ENCODE data around the gene PAK5. TPM values are rescaled to one million over a fixed set of nuclear protein-coding genes. Genes with fewer than 3 reads are reported as not detected.

The PAK5 gene
- total and polyA plus RNA-seq, 2 of the 13 experiments (the other 11 are each of a cell fraction or from before 2014, with no cell fraction given): not detected

DNA sequence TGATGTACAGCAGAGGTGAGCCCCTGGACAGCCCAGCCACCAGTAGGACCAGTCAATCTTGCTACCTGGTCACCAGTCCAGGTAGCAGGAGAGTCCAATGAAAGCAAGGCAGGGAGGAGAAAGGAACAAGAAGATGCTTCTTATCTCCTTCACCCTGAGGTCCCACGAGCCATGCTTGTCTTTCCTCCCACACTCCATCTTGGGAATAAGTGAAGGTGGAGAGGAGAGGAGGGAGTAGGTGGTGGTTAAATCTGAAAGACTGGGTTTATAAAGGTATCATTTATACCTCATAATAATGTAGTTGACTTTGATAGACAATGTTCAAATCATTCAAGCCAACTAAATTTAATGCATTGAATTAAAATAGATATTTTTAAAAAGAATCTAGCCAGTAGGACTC lies 288.6 kb downstream of the PAK5 start (continued):
- TF ChIP-seq, protein P1, sequence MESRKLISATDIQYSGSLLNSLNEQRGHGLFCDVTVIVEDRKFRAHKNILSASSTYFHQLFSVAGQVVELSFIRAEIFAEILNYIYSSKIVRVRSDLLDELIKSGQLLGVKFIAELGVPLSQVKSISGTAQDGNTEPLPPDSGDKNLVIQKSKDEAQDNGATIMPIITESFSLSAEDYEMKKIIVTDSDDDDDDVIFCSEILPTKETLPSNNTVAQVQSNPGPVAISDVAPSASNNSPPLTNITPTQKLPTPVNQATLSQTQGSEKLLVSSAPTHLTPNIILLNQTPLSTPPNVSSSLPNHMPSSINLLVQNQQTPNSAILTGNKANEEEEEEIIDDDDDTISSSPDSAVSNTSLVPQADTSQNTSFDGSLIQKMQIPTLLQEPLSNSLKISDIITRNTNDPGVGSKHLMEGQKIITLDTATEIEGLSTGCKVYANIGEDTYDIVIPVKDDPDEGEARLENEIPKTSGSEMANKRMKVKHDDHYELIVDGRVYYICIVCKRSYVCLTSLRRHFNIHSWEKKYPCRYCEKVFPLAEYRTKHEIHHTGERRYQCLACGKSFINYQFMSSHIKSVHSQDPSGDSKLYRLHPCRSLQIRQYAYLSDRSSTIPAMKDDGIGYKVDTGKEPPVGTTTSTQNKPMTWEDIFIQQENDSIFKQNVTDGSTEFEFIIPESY (CRISPR knock-in tag; IDR thresholded peaks at IDR 0.05): no peak
- TF ChIP-seq NFE2L1 (CRISPR knock-in tag; IDR thresholded peaks at IDR 0.05; ENCODE audit: borderline replicate concordance): no peak
- TF ChIP-seq, protein P2, sequence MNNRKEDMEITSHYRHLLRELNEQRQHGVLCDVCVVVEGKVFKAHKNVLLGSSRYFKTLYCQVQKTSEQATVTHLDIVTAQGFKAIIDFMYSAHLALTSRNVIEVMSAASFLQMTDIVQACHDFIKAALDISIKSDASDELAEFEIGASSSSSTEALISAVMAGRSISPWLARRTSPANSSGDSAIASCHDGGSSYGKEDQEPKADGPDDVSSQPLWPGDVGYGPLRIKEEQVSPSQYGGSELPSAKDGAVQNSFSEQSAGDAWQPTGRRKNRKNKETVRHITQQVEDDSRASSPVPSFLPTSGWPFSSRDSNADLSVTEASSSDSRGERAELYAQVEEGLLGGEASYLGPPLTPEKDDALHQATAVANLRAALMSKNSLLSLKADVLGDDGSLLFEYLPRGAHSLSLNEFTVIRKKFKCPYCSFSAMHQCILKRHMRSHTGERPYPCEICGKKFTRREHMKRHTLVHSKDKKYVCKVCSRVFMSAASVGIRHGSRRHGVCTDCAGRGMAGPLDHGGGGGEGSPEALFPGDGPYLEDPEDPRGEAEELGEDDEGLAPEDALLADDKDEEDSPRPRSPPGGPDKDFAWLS (CRISPR knock-in tag; IDR thresholded peaks at IDR 0.05; ENCODE audit: borderline replicate concordance): no peak
- TF ChIP-seq, protein P3, sequence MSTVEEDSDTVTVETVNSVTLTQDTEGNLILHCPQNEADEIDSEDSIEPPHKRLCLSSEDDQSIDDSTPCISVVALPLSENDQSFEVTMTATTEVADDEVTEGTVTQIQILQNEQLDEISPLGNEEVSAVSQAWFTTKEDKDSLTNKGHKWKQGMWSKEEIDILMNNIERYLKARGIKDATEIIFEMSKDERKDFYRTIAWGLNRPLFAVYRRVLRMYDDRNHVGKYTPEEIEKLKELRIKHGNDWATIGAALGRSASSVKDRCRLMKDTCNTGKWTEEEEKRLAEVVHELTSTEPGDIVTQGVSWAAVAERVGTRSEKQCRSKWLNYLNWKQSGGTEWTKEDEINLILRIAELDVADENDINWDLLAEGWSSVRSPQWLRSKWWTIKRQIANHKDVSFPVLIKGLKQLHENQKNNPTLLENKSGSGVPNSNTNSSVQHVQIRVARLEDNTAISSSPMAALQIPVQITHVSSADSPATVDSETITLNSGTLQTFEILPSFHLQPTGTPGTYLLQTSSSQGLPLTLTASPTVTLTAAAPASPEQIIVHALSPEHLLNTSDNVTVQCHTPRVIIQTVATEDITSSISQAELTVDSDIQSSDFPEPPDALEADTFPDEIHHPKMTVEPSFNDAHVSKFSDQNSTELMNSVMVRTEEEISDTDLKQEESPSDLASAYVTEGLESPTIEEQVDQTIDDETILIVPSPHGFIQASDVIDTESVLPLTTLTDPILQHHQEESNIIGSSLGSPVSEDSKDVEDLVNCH (CRISPR knock-in tag; IDR thresholded peaks at IDR 0.05): no peak

DNA sequence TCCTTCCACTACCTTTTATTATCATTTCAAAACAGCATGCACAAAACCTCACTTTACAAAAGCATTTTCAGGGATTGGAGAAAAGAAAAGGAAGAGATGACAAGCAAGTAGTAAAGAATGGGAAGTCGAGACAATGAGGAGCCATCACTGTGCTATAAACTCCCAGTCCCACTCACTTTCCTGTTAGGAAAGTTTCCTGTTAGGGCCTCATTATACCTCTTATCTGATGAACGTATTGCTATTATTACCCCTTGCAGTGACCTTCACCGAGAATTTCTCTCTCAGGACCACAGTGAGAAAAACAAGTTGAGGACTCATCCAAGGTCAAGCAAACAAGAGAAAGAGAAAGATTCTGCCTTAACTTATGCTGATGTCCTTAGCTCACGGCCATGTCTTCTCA lies 295.7 kb downstream of the PAK5 start:
- no TSS peak for BruUV-seq (replicated peaks)
- Histone ChIP-seq H3K9ac (ENCODE audit: insufficient read depth, low read depth, low read length) (no peak overlapping the region), H3K36me3 (replicated peaks in 1 of 2; ENCODE audit: control insufficient read depth in 1 of 2, insufficient read depth in 2 of 2, low read length in 2 of 2) (no peaks in the 10 kb centered on the region), H3K4me1 (ENCODE audit: insufficient read depth, low read length) (no peaks in the 10 kb centered on the region), H3K4me3 (replicated peaks in 1 of 3; ENCODE audit: insufficient read depth in 1 of 3, low read depth in 2 of 3, low read length in 3 of 3) (no peak overlapping the region), H3K9me3 (ENCODE audit: low read length) (no peaks in the 10 kb centered on the region), H3K27ac (ENCODE audit: extremely low read length, insufficient read depth, low read length) (no peak overlapping the region), H2AFZ (ENCODE audit: low read length) (no peak overlapping the region), H3K4me2 (ENCODE audit: low read depth, low read length) (no peak overlapping the region), H3K27me3 (ENCODE audit: control insufficient read depth in 1 of 2, insufficient read depth in 2 of 2, low read length in 2 of 2) (no peaks in the 10 kb centered on the region; a peak in 1 of 5 replicates), H3K79me2 (ENCODE audit: insufficient read depth, low read length) (no peaks in the 10 kb centered on the region), H4K20me1 (ENCODE audit: insufficient read depth, low read length) (no peaks in the 10 kb centered on the region)
- FAIRE-seq: no peak
- ATAC-seq: no peak
- WGBS (ENCODE audit: low lambda C conversion rate): 3% methylated on average over 4 of the region's 4 CpGs
- intact Hi-C loops (cut with micrococcal nuclease; ENCODE audit: unreplicated experiment): no loop called here
- CTCF ChIA-PET (ENCODE audit: low intra/inter-chr PET ratio, low total read pairs): no interaction called here
- DNase-seq (ENCODE audit: low spot score): no peak
- POLR2A ChIA-PET: no interaction called here
- in situ Hi-C loops (cut with HindIII; ENCODE audit: extremely low pct_ligation_motif_present, low pct_unique_long_range_greater_than_20kb): no loop called here
- no peak for TF ChIP-seq ZNF232 (CRISPR knock-in tag; IDR thresholded peaks at IDR 0.05; ENCODE audit: borderline replicate concordance)
- no peak for TF ChIP-seq SMAD3 (CRISPR knock-in tag; IDR thresholded peaks at IDR 0.05)
- no peak for TF ChIP-seq SNRNP70 (IDR thresholded peaks at IDR 0.05; ENCODE audit: low read depth, low read length)
- TF ChIP-seq HHEX (CRISPR knock-in tag; IDR thresholded peaks at IDR 0.05): no peak
- TF ChIP-seq, protein P4, sequence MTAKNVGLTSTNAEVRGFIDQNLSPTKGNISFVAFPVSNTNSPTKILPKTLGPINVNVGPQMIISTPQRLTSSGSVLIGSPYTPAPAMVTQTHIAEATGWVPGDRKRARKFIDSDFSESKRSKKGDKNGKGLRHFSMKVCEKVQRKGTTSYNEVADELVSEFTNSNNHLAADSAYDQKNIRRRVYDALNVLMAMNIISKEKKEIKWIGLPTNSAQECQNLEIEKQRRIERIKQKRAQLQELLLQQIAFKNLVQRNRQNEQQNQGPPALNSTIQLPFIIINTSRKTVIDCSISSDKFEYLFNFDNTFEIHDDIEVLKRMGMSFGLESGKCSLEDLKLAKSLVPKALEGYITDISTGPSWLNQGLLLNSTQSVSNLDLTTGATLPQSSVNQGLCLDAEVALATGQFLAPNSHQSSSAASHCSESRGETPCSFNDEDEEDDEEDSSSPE (CRISPR knock-in tag; IDR thresholded peaks at IDR 0.05): no peak
- TF ChIP-seq PHF8 (CRISPR knock-in tag; IDR thresholded peaks at IDR 0.05): no peak
- no peak for TF ChIP-seq ZNF850 (CRISPR knock-in tag; conservative IDR thresholded peaks at IDR 0.05)
- no peak for TF ChIP-seq CBFB (CRISPR knock-in tag; IDR thresholded peaks at IDR 0.05)
- TF ChIP-seq CCAR2 (optimal IDR thresholded peaks at IDR 0.05; ENCODE audit: low read depth, low read length): no peak
- TF ChIP-seq EEA1 (CRISPR knock-in tag; IDR thresholded peaks at IDR 0.05; ENCODE audit: borderline replicate concordance): no peak
- no peak for TF ChIP-seq ZNF780A (CRISPR knock-in tag; IDR thresholded peaks at IDR 0.05)
- no peak for TF ChIP-seq ZNF432 (CRISPR knock-in tag; IDR thresholded peaks at IDR 0.05; ENCODE audit: borderline replicate concordance)
